HG03378 (cell line): ENCODE measurements around the gene SUZ12.
"Not testable (repeated sequence)": the region's sequence is repeated elsewhere in the genome, so short reads cannot be mapped to it uniquely, and the experiment has no call there.

Source experiments
- ATAC-seq: cut with Tn5 transposase; IDR thresholded peaks from one replicate; pipeline ENCODE4 v1.9.1; 2021; ENCODE audit warnings: mild to moderate bottlenecking, moderate library complexity; ENCODE audit not compliant: unreplicated experiment

The SUZ12 gene

DNA sequence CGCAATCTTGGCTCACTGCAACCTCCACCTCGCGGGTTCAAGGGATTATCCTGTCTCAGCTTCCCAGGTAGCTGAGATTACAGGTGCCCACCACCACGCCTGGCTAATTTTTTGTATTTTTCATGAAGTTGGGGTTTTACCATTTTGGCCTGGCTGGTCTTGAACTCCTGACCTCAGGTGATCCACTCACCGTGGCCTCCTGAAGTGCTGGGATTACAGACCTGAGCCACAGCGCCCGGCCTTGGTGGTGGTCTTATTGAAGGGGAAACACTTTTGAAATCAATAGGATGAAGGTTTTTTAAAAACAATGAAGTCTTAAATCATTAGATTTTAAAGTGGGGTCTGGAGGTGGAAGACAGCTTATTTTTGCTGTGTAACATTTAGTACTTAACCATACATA is 5.6 kb downstream of the SUZ12 start:
- not testable (repeated sequence) for ATAC-seq

GRCh38 chr17:31951953-31952352 is 15.1 kb downstream of the SUZ12 start:
- ATAC-seq = not testable (repeated sequence)

DNA sequence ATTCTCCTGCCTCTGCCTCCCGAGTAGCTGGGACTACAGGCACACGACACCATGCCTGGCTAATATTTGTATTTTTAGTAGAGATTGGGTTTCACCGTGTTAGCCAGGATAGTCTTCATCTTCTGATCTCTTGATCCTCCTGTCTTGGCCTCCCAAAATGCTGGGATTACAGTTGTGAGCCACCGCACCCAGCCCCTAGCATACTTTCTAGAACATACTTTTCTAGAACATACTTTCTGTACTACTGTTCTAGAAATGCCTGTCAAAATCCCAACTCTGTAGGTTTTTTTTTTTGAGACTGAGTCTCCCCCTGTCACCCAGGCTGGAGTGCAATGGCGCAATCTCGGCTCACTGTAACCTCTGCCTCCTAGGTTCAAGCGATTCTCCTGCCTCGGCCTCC is 27.3 kb downstream of the SUZ12 start:
- not testable (repeated sequence) for ATAC-seq

GRCh38 chr17:31967648-31968047 is 30.8 kb downstream of the SUZ12 start:
- ATAC-seq = no peak

DNA sequence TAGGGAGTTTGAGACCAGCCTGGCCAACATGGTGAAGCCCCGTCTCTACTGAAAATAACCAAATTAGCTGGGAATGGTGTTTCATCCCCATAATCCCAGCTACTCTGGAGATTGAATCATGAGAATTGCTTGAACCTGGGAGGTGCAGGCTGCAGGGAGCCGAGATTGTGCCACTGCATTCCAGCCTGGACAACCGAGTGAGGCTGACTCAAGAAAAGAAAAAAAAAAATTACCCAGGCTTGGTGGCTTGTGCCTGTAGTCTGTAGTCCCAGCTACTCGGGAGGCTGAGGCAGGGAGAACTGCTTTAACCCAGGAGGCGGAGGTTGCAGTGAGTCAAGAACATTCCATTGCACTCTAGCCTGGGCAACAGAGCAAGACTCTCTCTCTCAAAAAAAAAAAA is 33.6 kb downstream of the SUZ12 start:
- not testable (repeated sequence) for ATAC-seq

DNA sequence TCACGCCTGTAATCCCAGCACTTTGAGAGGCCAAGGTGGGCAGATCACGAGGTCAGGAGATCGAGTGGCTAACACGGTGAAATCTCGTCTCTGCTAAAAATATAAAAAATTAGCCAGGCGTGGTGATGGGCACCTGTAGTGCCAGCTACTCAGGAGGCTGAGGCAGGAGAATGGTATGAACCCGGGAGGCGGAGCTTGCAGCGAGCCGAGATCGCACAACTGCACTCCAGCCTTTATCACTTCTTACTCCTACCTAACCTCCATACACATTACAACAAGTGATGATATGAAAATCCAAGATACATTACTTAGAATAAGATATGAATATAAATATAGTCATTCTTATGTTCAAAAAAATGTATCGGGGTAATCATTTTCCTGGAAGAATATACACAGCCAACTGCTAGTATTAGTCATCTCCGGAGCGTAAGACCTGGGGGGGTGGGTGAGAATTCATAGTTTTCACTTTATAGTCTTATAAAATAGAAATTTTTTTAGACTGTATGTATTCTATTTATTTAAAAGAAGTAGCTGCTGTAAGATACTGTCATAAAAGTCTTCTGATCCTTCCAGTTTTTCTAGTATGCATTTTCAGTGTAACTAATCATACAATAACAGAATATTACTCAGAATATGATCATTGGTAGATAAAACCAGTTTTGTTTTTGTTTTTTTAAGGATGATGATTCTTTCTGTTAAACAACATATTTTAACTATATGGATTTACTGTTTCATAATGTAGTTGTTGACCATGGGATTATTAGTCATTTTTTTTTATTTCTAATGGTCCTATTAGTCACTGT is 37.7 kb downstream of the SUZ12 start:
- not testable (repeated sequence) for ATAC-seq

DNA sequence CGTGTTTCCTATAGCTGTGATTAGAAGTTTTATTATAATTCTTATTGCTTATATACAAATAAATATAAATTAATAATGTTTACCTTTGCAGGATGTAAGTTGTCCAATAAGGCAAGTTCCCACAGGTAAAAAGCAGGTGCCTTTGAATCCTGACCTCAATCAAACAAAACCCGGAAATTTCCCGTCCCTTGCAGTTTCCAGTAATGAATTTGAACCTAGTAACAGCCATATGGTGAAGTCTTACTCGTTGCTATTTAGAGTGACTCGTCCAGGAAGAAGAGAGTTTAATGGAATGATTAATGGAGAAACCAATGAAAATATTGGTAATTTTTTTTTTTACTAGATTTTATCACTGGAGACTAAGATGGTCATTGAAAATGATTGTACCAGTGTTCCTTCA is 38.6 kb downstream of the SUZ12 start:
- not testable (repeated sequence) for ATAC-seq

DNA sequence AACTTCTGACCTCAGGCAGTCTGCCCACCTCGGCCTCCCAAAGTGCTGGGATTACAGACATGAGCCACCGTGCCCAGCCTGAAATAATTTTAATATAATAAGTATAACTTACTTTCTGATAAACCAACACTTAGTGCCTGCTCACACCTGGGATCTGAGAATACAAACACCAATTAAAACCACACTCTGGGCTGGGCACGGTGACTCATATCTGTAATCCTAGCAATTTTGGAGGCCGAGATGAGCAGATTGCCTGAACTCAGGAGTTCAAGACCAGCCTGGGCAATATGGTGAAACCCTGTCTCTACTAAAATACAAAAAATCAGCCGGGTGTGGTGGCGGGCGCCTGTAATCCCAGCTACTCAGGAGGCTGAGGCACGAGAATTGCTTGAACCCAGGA is 55.0 kb downstream of the SUZ12 start:
- not testable (repeated sequence) for ATAC-seq

DNA sequence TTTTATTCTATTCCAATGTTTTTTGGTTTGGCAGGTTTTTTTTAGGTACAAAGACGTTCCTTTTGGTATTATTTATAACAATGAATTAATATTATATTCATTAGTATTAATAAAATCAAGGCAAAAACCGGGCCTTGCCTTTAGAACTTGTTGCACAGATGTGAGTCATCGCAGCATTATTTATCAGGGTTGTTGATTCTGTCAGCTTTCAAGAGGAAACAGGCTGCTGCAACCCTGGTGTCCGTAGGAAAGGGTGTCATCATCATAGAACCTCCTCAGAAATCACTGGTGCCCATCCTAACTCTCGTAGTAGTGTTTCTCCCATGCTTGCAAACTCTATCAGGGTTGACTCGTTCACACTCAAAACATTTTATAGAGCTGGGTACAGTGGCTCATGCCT is 60.2 kb downstream of the SUZ12 start:
- no peak for ATAC-seq

- ATAC-seq = peak; percentile 60
Measured at GRCh38 chr17:32006957-32007462, 70.2 kb downstream of the SUZ12 start, which contains the start of gene LRRC37B. TSS of gene LRRC37B (plus strand) at chr17:32007383. CDS start at chr17:32021393, 14,010 bp downstream.

- ATAC-seq = peak; percentile 22
Measured at GRCh38 chr17:32007463-32008298, 70.9 kb downstream of the SUZ12 start.

DNA sequence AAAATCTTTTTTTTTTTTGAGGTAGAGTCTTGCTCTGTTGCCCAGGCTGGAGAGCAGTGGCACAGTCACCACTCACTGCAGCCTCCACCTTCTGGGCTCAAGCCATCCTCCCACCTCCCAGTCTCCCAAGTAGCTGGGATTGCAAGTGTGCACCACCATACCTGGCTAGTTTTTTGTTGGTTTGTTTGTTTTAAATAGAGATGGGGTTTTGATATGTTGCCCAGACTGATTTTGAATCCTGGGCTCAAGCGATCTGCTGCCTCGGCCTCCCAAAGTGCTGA is 72.4 kb downstream of the SUZ12 start:
- no peak for ATAC-seq

GRCh38 chr17:32010114-32010513 is 73.3 kb downstream of the SUZ12 start:
- ATAC-seq = no peak

- no peak for ATAC-seq
Measured at GRCh38 chr17:32015245-32016013, 78.6 kb downstream of the SUZ12 start.

GRCh38 chr17:32016231-32016630 is 79.4 kb downstream of the SUZ12 start:
- no peak for ATAC-seq

DNA sequence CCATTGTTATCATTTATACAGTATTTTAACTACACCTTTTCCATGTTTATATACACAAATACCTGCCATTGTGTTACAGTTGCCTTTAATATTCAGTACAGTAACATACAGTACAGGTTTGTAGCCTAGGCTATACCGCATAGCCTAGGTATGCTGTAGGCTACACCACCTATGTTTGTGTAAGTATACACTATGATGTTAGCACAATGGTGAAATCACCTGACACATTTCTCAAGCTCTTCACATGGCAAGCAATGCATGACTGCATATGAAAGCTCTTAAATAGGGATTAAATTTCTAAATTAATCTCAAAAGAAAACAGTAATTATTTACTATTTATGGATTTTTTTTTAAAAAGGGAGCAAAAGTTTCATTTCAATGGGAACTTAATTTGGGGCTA is 82.4 kb downstream of the SUZ12 start:
- no peak for ATAC-seq

- no peak for ATAC-seq
Measured at GRCh38 chr17:32020943-32021614, 84.3 kb downstream of the SUZ12 start.

- ATAC-seq = no peak
Measured at GRCh38 chr17:32021615-32021955, 84.8 kb downstream of the SUZ12 start.

DNA sequence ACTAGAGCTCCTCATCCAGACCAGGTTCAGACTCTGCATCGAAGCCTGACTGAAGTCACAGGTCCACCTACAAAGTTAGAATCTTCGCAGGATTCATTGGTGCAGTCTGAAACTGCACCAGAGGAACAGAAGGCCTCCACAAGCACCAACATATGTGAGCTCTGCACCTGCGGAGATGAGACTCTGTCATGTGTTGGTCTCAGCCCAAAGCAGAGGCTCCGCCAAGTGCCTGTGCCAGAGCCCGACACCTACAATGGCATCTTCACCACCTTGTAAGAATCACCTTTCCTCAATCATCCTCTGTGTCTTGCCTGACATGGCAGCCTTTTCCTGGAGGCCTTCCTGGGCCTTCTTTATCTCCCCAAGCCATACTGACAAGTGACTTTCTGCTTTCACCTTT is 85.7 kb downstream of the SUZ12 start:
- ATAC-seq = not testable (repeated sequence)

- ATAC-seq = not testable (repeated sequence)
Measured at GRCh38 chr17:32027271-32027670, 90.5 kb downstream of the SUZ12 start.

- ATAC-seq = no peak
Measured at GRCh38 chr17:32033223-32033622, 96.4 kb downstream of the SUZ12 start.
